ENCODE measurements around the gene CFHR5.
"Not testable (repeated sequence)": the region's sequence is repeated elsewhere in the genome, so short reads cannot be mapped to it uniquely, and the experiment has no call there.

Gene CFHR5

DNA sequence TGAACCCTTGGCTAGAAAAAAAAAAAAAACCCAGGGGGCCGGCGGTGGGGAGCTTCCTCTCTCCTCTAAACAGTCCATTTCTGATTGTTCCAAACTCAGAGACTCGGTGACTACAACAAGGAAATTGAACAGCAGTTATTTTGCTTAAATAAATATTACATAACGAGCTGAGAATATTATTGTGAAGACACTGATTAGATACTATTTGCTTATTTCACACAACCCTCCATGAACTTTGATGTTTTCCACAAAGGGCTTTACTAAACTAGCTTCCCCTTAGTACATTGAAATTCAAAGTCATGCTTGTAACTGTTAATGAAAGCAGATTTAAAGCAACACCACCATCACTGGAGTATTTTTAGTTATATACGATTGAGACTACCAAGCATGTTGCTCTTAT, at the start of gene CFHR5:
Gene CFHR5, plus strand, starts transcription at position 279 of the 400 bp plus-strand sequence. Its CDS starts 109 bp downstream, at position 388.
- DNase-seq (ENCODE audit: low read depth in 2 of 3, low spot score in 1 of 3) = no peak

GRCh38 chr1:196932853-196933252, 44.5 kb upstream of the CFHR5 start:
- DNase-seq (ENCODE audit: low read depth in 2 of 3, low spot score in 1 of 3) = not testable (repeated sequence)

DNA sequence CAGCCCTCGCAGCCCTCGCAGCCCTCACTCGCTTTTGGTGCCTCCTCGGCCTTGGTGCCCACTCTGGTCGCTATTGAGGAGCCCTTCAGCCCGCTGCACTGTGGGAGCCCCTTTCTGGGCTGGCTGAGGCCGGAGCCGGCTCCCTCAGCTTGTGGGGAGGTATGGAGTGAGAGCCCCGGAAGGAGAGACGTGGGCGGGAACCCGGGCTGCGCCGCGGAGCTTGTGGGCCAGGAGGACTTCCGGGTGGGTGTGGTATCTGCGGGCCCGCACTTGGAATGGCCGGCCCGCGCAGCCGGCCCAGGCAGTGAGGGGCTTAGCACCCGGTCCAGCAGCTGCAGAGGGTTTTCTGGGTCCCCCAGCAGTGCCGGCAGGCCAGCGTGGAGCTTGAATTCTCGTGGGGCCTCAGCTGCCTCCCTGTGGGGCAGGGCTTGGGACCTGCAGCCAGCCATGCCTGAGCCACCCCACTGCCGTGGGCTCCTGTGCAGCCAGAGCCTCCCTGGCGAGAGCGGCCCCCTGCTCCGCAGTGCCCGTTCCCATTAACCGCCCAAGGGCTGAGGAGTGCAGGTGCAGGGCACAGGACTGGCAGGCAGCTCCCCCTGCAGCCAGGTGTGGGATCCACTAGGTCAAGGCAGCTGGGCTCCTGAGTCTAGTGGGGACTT, 43.7 kb upstream of the CFHR5 start:
- DNase-seq (ENCODE audit: low read depth in 2 of 3, low spot score in 1 of 3) = no peak

GRCh38 chr1:196941474-196941873, 35.9 kb upstream of the CFHR5 start:
- not testable (repeated sequence) for DNase-seq (ENCODE audit: low read depth in 2 of 3, low spot score in 1 of 3)

GRCh38 chr1:196943568-196943967, 33.8 kb upstream of the CFHR5 start, which contains the start of gene CFHR2:
TSS of gene CFHR2 (plus strand) at chr1:196943738. CDS start at chr1:196943881, 143 bp downstream.
- not testable (repeated sequence) for DNase-seq (ENCODE audit: low read depth in 2 of 3, low spot score in 1 of 3)

DNA sequence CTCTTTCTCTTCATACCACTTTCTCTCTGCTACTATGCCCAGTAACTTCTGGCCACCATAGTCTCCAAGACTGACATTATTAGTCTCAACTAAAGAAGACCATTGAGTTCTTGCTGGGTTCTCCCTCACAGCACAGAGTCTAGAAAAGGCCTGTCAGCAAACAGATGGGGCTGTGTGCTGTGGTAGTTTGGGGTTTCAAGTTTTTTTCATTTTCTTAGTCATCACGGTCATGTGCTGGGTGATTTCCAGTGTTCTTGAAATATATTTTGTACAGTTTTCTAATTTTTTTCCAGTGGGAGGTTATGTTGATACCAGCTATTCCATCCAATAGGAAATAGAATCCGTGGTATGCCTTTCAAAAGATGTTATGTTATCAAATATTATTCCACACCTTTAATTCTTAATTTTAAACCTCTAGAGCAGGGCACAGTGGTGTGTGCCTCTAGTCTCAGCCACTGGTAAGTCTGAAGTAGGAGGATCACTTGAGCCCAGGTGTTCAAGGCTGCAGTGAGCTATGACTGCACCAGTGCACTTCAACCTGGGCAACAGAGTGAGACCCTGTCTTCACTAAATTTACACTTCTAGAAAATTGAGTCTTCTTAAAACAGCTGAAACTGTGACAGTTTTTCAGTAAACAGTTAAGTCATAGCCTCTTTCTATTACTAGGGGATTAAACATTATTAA, 25.5 kb upstream of the CFHR5 start:
- DNase-seq (ENCODE audit: low read depth in 2 of 3, low spot score in 1 of 3) = no peak

DNA sequence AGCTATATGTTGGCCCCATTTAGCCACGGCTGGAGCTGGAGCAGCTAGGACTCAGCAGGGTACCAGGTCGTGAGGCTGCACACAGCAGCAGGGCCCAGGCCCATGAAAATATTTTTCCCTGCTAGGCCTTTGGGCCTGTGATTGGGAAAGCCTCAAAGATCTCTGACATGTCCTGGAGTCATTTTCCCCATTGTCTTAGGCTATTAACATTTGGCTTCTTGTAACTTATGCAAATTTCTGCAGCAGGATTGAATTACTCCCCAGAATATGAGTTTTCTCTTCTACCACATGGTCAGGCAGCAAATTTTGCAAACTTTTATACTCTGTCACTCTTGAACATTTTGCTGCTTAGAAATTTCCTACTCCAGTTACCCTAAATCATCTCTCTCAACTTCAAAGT, 22.6 kb upstream of the CFHR5 start:
- DNase-seq (ENCODE audit: low read depth in 2 of 3, low spot score in 1 of 3) = no peak

DNA sequence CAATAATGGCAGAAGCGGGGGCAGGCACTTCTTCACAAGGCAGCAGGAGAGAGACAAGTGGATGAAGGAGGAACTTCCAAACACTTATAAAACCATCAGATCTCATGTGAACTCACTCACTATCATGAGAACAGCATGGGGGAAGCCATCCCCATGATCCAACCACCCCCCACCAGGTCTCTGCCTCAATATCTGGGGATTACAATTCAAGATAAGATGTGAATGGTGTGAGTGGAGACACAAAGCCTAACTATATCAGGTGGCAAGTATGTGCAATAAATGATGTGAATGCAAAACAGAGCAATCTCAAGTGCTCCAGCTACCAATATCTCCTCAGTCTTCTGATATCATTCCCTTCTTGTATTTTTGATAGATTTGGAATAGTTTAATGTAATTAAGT, 21.4 kb upstream of the CFHR5 start:
- DNase-seq (ENCODE audit: low read depth in 2 of 3, low spot score in 1 of 3) = no peak

DNA sequence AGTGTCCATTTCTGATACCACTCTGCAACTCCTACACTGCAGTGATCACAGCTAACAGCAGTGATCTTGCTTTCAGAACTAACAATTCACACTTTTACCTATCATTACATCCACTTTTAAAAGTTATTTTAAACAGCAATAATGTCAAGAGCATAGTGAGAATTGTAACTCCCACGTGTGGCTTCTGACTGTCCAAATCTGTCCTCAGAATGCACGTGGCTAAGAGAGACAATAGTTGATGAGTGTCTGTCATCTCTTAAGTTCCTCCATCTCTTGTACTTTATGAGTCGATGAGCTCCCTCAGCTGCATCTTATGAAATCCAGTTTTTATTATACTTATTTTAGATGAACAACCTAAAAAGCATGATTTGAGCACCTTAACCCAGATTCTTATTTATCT, 16.5 kb upstream of the CFHR5 start:
- DNase-seq (ENCODE audit: low read depth in 2 of 3, low spot score in 1 of 3) = no peak

- DNase-seq (ENCODE audit: low read depth in 2 of 3, low spot score in 1 of 3) = no peak
These were observed 7.2 kb upstream of the CFHR5 start for GRCh38 chr1:196970182-196970581.

DNA sequence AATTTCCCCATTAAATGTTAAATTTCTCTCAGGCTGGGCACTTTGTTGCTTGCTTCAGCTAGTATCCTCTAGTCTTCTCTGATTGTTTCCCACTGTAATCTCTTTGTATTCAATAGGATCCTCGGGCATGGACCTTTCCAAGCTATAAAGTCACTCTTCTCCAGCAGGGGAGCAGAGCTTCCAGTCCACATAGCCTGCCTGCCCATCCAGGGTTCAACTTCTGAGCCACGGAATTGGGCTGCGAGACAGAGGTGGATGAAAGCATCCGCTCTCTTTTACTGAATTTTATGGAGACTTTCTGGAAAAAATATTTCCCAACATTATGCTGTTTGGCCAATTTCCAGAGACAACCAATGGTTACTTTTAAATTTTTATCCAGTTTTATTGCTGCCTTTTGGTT, 1.1 kb upstream of the CFHR5 start:
- no peak for DNase-seq (ENCODE audit: low read depth in 2 of 3, low spot score in 1 of 3)

DNA sequence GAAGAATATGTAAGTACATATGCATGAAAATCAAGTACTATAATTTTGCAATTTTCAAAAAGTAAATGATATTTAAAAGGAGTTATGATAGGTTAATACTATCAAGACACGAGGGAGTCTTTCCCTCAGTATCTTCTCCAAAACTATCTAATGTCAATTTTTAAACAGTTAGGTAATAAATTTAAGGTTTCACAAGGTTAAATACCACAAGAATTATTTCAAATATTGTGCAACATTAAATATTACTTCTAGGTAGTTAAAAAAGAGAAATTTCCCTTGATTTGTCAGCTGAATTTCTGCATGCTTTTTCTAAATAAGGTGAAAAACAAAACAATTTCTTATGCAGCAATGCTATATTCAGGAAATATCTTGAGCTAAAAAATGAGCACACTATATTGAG, 3.5 kb downstream of the CFHR5 start:
- DNase-seq (ENCODE audit: low read depth in 2 of 3, low spot score in 1 of 3) = no peak

GRCh38 chr1:196982247-196982646, 4.9 kb downstream of the CFHR5 start:
- DNase-seq (ENCODE audit: low read depth in 2 of 3, low spot score in 1 of 3) = not testable (repeated sequence)

DNA sequence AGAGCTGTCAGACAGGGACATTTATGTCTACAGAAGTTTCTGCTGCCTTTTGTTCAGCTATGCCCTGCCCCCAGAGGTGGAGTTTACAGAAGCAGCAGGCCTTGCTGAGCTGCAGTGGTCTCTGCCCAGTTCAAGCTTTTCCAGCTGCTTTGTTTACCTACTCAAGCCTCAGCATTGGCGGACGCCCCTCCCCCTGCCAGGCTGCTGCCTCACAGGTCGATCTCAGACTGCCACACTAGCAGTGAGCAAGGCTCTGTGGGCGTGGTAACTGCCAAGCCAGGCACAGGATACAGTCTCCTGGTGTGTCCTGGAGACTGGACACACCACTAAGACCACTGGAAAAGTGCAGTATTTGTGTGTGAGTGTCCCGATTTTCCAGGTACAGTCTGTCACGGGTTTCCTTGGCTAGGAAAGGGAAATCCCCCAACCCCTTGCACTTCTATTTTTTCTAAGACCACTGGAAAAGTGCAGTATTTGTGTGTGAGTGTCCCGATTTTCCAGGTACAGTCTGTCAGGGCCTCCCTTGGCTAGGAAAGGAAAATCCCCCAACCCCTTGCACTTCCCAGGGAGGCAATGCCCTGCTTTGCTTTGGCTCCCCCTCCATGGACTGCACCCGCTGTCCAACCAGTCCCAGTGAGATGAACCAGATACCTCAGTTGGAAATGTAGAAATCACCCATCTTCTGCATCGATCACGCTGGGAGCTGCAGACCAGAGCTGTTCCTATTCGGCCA, 14.7 kb downstream of the CFHR5 start:
- DNase-seq (ENCODE audit: low read depth in 2 of 3, low spot score in 1 of 3) = not testable (repeated sequence)

DNA sequence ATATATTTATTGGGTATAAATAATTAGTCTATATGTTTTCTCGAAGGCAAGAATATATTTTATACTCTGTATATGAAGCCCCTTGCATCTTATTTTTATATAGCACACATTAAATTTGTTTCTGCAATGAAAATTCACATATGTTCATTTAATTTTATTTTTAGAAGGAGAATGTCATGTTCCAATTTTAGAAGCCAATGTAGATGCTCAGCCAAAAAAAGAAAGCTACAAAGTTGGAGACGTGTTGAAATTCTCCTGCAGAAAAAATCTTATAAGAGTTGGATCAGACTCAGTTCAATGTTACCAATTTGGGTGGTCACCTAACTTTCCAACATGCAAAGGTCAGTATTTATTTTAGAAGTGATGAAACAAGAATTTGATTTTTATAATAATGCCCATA, 16.6 kb downstream of the CFHR5 start:
- no peak for DNase-seq (ENCODE audit: low read depth in 2 of 3, low spot score in 1 of 3)

- no peak for DNase-seq (ENCODE audit: low read depth in 2 of 3, low spot score in 1 of 3)
These were observed 20.1 kb downstream of the CFHR5 start for GRCh38 chr1:196997423-196997822.

GRCh38 chr1:197001828-197002227, 24.5 kb downstream of the CFHR5 start:
- DNase-seq (ENCODE audit: low read depth in 2 of 3, low spot score in 1 of 3) = no peak

DNA sequence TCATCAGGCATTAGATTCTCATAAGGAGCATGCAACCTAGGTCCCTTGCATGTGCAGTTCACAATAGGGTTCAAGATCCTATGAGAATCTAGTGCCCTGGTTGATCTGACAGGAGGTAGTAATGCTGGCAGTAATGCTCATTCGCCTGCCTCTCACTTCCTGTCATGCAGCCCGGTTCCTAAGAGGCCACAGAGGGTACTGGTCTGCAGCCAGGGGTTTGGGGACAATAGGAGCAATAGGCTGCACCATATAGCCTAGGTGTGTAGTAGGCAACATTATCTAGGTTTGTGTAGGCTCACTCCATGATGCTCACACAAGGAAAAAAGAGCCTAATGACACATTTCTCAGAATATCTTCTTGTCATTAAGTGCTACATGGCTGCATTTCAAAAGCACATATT, 25.8 kb downstream of the CFHR5 start:
- no peak for DNase-seq (ENCODE audit: low read depth in 2 of 3, low spot score in 1 of 3)

- no peak for DNase-seq (ENCODE audit: low read depth in 2 of 3, low spot score in 1 of 3)
These were observed 31.5 kb downstream of the CFHR5 start for GRCh38 chr1:197008861-197009260.

DNA sequence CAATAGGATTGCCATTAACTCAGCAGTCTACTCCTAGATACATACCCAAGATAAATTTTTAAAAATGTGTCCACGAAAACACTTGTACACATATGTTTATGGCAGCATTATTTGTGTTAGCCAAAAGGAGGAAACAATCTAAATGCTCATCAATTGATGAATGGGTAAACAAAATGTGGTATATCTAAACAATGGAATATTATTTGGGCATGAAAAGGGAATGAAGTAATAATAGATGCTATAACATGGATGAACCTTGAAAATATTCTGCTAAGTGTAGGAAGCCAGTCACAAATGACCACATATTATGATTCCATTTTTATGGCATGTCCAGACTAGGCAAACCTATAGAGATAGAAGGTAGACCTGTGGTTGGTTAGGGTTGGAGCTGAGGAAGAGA, 34.3 kb downstream of the CFHR5 start:
- no peak for DNase-seq (ENCODE audit: low read depth in 2 of 3, low spot score in 1 of 3)

DNA sequence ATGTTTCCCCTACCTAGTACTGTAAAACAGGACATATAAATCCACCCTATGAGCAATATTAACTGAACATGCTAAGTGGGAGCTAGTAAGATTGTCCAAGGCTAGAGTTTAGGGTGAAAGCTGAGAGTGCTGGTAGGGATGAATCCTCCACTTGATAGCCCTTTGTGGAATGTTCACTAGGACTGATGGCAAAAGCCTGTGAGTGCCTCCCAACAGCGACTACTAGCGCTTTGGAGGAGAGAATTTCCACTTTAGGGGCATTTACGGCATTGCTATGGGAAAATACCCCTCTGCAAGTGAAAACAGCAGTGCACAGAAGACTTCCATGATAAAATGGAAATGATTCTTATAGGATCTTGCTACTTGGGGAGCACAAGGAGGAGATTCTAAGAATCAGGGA, 35.9 kb downstream of the CFHR5 start:
- no peak for DNase-seq (ENCODE audit: low read depth in 2 of 3, low spot score in 1 of 3)

GRCh38 chr1:197016751-197017150, 39.4 kb downstream of the CFHR5 start:
- DNase-seq (ENCODE audit: low read depth in 2 of 3, low spot score in 1 of 3) = no peak

All from stimulated activated CD4-positive, alpha-beta T cell treated with anti-CD3 and anti-CD28 coated beads, Interleukin-12 subunit alpha, Interleukin-12 subunit beta, amount 100 ng/mL, for 48 hours (primary cell).